K562 (cell line): Measurements from ENCODE around the gene LSM12. TPM values are rescaled to one million over a fixed set of nuclear protein-coding genes. Genes with fewer than 3 reads are reported as not detected.

ENCODE experiments used
- ADNP ChIP-seq: fragments of 200-800 bp; sonication (Bioruptor generic); IDR thresholded peaks from 2 replicates; pipeline ENCODE4 v1.6.1; 2016; ENCODE audit warnings: missing genetic modification characterization, missing compliant biosample characterization
- ARID2 ChIP-seq: fragments of 450-650 bp; IDR thresholded peaks from 2 replicates; pipeline ENCODE4 v1.6.1; 2017; ENCODE audit warnings: antibody characterized with exemption, mild to moderate bottlenecking
- BRF1 ChIP-seq: IDR thresholded peaks from 3 replicates; pipeline ENCODE4 v1.6.1; 2011; ENCODE audit warnings: borderline replicate concordance, mild to moderate bottlenecking; ENCODE audit not compliant: insufficient read length; ENCODE audit errors: extremely low read depth
- CHD4 ChIP-seq: fragments of 200-600 bp; sonication (generic); IDR thresholded peaks from 3 replicates; pipeline ENCODE4 v1.6.1; 2012; ENCODE audit warnings: low read depth, mild to moderate bottlenecking, mixed read lengths, low read length, inconsistent platforms; ENCODE audit not compliant: insufficient read depth, insufficient replicate concordance, poor library complexity, severe bottlenecking
- DMBX1 ChIP-seq: fragments of 250-450 bp; sonication (Bioruptor Pico); IDR thresholded peaks from 2 replicates; pipeline ENCODE4 v1.8.0; 2022; ENCODE audit warnings: inconsistent platforms, mild to moderate bottlenecking, moderate library complexity, borderline replicate concordance
- DNMT1 ChIP-seq: fragments of 450-650 bp; IDR thresholded peaks from 2 replicates; pipeline ENCODE4 v1.6.1; 2016; ENCODE audit warnings: antibody characterized with exemption, mild to moderate bottlenecking
- E2F4 ChIP-seq: sonication (generic); formaldehyde crosslinking; IDR thresholded peaks from 2 replicates; pipeline ENCODE4 v1.8.0; 2022; ENCODE audit warnings: mild to moderate bottlenecking, low read depth, missing genetic modification reagents
- HLTF ChIP-seq: fragments of 450-650 bp; IDR thresholded peaks from 2 replicates; pipeline ENCODE4 v1.6.1; 2016
- HNRNPLL ChIP-seq: fragments of 200-400 bp; formaldehyde crosslinking; IDR thresholded peaks from 2 replicates; pipeline ENCODE4 v1.6.1; 2017; ENCODE audit warnings: low read length, low read depth, mild to moderate bottlenecking; ENCODE audit not compliant: poor library complexity, severe bottlenecking
- KLF16 ChIP-seq: IDR thresholded peaks from 2 replicates; pipeline ENCODE4 v1.6.1; 2016; ENCODE audit warnings: antibody characterized with exemption
- MBD2 ChIP-seq: sonication (generic); IDR thresholded peaks from 2 replicates; pipeline ENCODE4 v1.6.1; 2016; ENCODE audit warnings: low read depth, borderline replicate concordance
- MCM3 ChIP-seq: fragments of 450-650 bp; IDR thresholded peaks from 2 replicates; pipeline ENCODE4 v1.6.1; 2016
- RBFOX2 ChIP-seq: fragments of 200-400 bp; formaldehyde crosslinking; IDR thresholded peaks from 2 replicates; pipeline ENCODE4 v1.6.1; 2017; ENCODE audit warnings: low read depth, mild to moderate bottlenecking, low read length, moderate library complexity
- RBM15 ChIP-seq: fragments of 200-400 bp; formaldehyde crosslinking; IDR thresholded peaks from 2 replicates; pipeline ENCODE4 v1.6.1; 2018; ENCODE audit warnings: mild to moderate bottlenecking, low read length, moderate library complexity; ENCODE audit not compliant: insufficient read depth
- RUNX1 ChIP-seq: sonication (generic); IDR thresholded peaks from 2 replicates; pipeline ENCODE4 v1.6.1; 2016; ENCODE audit warnings: antibody characterized with exemption, low read depth
- SMAD3 ChIP-seq: fragments of 450-650 bp; formaldehyde crosslinking; conservative IDR thresholded peaks from 2 replicates; pipeline ENCODE4 v1.4.0; 2020; ENCODE audit warnings: mild to moderate bottlenecking
- SREBF1 ChIP-seq: fragments of 150-350 bp; IDR thresholded peaks from 2 replicates; pipeline ENCODE4 v1.6.1; 2014; ENCODE audit warnings: antibody characterized with exemption, low read depth, low read length, borderline replicate concordance
- SUPT5H ChIP-seq: fragments of 450-650 bp; IDR thresholded peaks from 2 replicates; pipeline ENCODE4 v1.6.1; 2016
- TAL1 ChIP-seq: fragments of 450-650 bp; IDR thresholded peaks from 2 replicates; pipeline ENCODE4 v1.6.1; 2016; ENCODE audit warnings: mild to moderate bottlenecking
- TARDBP ChIP-seq: fragments of 450-650 bp; IDR thresholded peaks from 2 replicates; pipeline ENCODE4 v1.6.1; 2016
- WHSC1 ChIP-seq: IDR thresholded peaks from one replicate; pipeline ENCODE4 v1.6.1; 2012; ENCODE audit warnings: low read length, control low read depth, inconsistent platforms
- ZBTB1 ChIP-seq: sonication (generic); formaldehyde crosslinking; IDR thresholded peaks from 2 replicates; pipeline ENCODE4 v1.8.1; 2023; ENCODE audit warnings: missing genetic modification reagents, low read depth, mild to moderate bottlenecking, borderline replicate concordance
- ZBTB26 ChIP-seq: fragments of 450-650 bp; formaldehyde crosslinking; IDR thresholded peaks from 2 replicates; pipeline ENCODE4 v1.4.0; 2022; ENCODE audit warnings: missing genetic modification characterization
- ZNF274 ChIP-seq: IDR thresholded peaks from 2 replicates; pipeline ENCODE4 v1.6.1; 2011; ENCODE audit warnings: low read depth, mild to moderate bottlenecking, low read length, moderate library complexity, borderline replicate concordance
- ZNF512 ChIP-seq: IDR thresholded peaks from 2 replicates; pipeline ENCODE4 v1.6.1; 2016; ENCODE audit warnings: missing genetic modification characterization, missing compliant biosample characterization
- ZNF785 ChIP-seq: fragments of 250-450 bp; sonication (Bioruptor Pico); IDR thresholded peaks from 2 replicates; pipeline ENCODE4 v1.4.0; 2020; ENCODE audit warnings: mild to moderate bottlenecking
- ZNF830 ChIP-seq: fragments of 250-450 bp; sonication (Bioruptor Pico); IDR thresholded peaks from 2 replicates; pipeline ENCODE4 v1.5.0; 2021; ENCODE audit warnings: mild to moderate bottlenecking
- polyA plus RNA-seq, 8 experiments: library from polyadenylated mRNA; depleted of rRNA in 4 of 8; stranded (reverse) in 5 of 8; unstranded in 3 of 8; fragments of >200 nt; fragmentation: Nextera tagmentation in 2 of 8; fragmentation: Illumina TruSeq in 1 of 8; extraction: Ambion mirVana in 2 of 8; extraction: Trizol in 1 of 8; gene quantifications; 2 replicates each; pipeline versions ENCODE4 v1.2.1 to v1.2.3, GENCODE V29; 2011 to 2014; ENCODE audit warnings: inconsistent platforms in 1 of 8, missing spikeins in 1 of 8
- total RNA-seq, 7 experiments: library from RNA; depleted of rRNA in 6 of 7; stranded (reverse); fragments of >200 nt in 6 of 7; fragmentation: Illumina TruSeq in 2 of 7; extraction: Trizol in 2 of 7; gene quantifications; 2 replicates each; pipeline versions ENCODE4 v1.2.1 to v1.2.3, GENCODE V29; 2011 to 2021; ENCODE audit warnings: low replicate concordance in 1 of 7

LSM12 gene
- total and polyA plus RNA-seq, 9 of the 15 experiments (the other 6 are each of a cell fraction or from before 2014, with no cell fraction given) = 53.0 to 258 (median 89.3) TPM

- TF ChIP-seq DMBX1 (CRISPR knock-in tag) (0 out of 2 replicates have a peak, but pooled peaks have one; percentile 29), HLTF (no peak), SUPT5H (peak; percentile 44), RUNX1 (no peak), CHD4 (no peak), ZNF830 (no peak), SREBF1 (0 out of 2 replicates have a peak, but pooled peaks have one; percentile 36), ZBTB26 (no peak), KLF16 (peak; percentile 90), MCM3 (no peak), DNMT1 (no peak), ZNF785 (CRISPR knock-in tag) (no peak), TAL1 (no peak), SMAD3 (no peak), HNRNPLL (peak; percentile 89), MBD2 (0 out of 2 replicates have a peak, but pooled peaks have one; percentile 18), ZNF274 (no peak), RBM15 (no peak), TARDBP (0 out of 2 replicates have a peak, but pooled peaks have one; percentile 48), ADNP (tag) (no peak), ARID2 (no peak), BRF1 (no peak), RBFOX2 (peak; percentile 94), ZBTB1 (CRISPR knock-in tag) (no peak), ZNF512 (tag) (no peak), WHSC1 (no peak), E2F4 (CRISPR knock-in tag) (no peak; the same call in 1 of the 2 replicates)
Measured at GRCh38 chr17:44070455-44071197, 4.2 kb upstream of the LSM12 start, which contains the start of gene G6PC3 (continued).
